C4-2B (cell line): Measurements from ENCODE around the gene HVCN1.

Experiments
- CTCF ChIP-seq: fragments of 450-650 bp; conservative IDR thresholded peaks from 2 replicates; pipeline ENCODE4 v1.5.1; 2017; ENCODE audit warnings: mild to moderate bottlenecking
- ZFX ChIP-seq: fragments of 450-650 bp; IDR thresholded peaks from 2 replicates; pipeline ENCODE4 v1.6.1; 2017

- TF ChIP-seq CTCF (no peak), ZFX (no peak)
These were observed 49.4 kb downstream of the HVCN1 start for GRCh38 chr12:110639336-110640141.
